HG03520 (cell line): ENCODE measurements around the gene ZC2HC1B.
"Not testable (repeated sequence)": the region's sequence is repeated elsewhere in the genome, so short reads cannot be mapped to it uniquely, and the experiment has no call there.

Experiments used
- ATAC-seq: cut with Tn5 transposase; IDR thresholded peaks from one replicate; pipeline ENCODE4 v1.9.1; 2021; ENCODE audit warnings: mild to moderate bottlenecking, moderate library complexity; ENCODE audit not compliant: unreplicated experiment

ZC2HC1B gene, protein sequence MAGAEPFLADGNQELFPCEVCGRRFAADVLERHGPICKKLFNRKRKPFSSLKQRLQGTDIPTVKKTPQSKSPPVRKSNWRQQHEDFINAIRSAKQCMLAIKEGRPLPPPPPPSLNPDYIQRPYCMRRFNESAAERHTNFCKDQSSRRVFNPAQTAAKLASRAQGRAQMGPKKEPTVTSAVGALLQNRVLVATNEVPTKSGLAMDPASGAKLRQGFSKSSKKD

GRCh38 chr6:143864234-143864633 is at the start of gene ZC2HC1B:
Gene ZC2HC1B, plus strand, starts transcription at chr6:143864474. Its CDS starts 66 bp downstream, at chr6:143864540.
- ATAC-seq = no peak

GRCh38 chr6:143817621-143818020 is 46.7 kb upstream of the ZC2HC1B start:
- no peak for ATAC-seq

- ATAC-seq = no peak
Observed at GRCh38 chr6:143821359-143821758, 42.9 kb upstream of the ZC2HC1B start.

DNA sequence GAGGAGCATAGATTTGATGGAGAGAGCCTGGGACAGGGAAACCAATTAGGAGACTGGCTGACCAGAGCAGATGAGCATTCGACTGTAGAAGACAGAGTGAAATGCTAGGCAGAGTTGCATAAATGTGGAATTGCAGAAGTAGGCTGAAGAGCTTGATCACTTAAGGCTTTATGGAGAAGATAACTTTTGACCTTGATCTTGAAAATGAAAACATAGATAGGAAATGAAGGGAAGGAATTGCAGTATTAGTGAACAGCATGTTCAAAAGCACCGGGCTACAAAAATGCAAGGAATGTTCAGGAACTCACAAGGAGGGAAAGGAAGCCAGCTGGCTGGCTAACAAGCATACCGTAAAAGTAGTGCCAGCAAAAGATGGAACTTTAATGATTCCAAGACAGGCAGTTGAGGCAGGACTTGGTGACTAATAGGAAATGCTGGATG is 41.7 kb upstream of the ZC2HC1B start:
- ATAC-seq = no peak

DNA sequence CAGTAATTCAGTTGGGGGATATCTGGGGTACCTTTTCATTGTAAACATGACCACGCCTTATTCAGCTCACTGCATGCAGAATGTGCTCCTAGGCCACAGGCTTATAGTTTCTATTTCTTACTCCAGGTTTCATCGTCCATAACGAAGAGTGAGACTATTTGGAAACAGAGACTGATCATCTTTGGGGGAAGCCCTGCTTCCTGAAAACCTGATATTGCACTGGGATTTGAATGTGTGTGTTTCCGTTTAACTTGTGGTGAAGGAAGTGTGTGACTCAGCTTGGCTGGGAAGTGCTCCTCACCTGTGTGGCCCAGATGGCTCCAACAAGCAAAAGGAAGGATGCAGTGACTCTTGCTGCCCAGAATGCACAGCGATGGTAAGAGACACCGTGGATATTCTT is 40.7 kb upstream of the ZC2HC1B start:
- no peak for ATAC-seq

DNA sequence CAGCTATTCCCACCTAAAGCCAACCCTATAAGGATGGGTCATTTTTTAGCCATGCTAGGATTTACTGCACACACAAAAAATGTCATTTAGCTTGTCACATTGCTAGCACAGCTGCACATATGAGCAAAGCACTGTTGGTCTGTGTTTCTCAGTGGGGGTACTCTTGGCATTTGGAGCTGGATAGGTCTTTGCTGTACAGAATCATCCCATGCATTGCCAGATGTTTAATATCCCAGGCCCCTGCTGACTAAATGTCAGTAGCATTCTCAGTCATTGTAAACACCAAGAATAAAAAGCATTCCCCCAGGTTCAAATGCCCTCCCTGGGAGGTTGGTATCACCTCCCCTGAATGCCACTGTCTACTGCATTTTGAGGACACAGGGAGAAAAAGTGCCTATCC is 35.7 kb upstream of the ZC2HC1B start:
- ATAC-seq = no peak

- no peak for ATAC-seq
Observed at GRCh38 chr6:143836150-143836549, 28.1 kb upstream of the ZC2HC1B start.

- no peak for ATAC-seq
Observed at GRCh38 chr6:143838395-143838794, 25.9 kb upstream of the ZC2HC1B start.

GRCh38 chr6:143839196-143839595 is 25.1 kb upstream of the ZC2HC1B start:
- no peak for ATAC-seq

GRCh38 chr6:143840595-143841265 is 23.5 kb upstream of the ZC2HC1B start:
- no peak for ATAC-seq

DNA sequence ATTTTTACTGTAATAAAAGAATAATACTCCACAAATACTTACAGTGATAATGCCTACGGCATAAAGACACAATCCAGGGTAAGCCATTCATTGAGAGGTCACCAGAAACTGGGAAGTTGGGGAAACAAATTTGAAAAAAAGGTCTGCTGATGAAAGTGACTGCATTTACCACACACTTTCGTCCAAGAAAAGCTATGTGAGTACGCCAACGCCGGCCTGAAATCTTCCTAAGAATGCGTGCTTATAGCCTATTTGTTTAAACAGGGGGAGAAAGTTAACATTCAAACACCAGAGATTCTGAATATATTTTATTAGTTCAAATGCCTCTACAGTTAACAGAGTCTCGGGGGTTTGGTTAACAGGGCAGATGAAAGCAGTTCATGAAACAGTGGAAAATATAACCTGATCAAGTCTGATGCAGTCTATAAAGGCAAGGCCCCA is 21.8 kb upstream of the ZC2HC1B start:
- no peak for ATAC-seq

DNA sequence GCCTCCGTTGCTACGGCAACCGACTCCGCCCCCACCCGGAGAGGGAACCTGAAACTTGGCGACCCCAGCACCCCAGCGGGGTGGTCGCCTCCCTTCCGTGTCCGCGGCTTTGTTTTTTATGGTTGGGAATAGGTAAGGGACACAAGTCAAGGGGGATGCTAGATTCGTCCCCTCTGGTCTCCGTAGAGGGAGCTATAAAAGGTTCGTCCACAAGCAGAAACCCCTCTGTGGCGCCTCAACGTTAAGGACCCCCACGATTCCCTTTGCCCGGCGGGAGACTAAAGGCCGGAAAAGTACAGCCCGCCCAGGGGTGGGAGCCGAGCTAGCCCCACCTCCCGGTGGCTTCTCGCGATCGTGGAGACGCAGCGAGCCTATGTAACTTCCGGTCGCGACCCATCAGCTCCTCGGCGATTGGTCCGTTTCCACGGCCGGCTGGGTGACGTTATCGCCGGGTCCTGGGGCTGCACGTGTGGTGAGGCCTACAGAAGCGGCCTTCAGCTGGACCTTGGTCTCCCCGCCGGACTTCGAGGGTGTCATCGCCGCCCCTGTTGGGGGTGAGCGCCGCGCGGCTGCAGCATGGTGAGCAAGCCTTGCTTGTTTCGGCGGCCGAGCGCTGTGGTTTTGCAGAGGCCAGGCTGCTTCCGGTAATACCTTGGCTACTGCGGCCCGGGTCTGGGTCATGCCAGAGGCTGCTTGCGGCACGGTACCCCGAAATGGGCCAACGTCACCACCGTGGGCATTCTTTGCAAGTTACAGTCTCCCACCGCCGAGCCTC is 21.2 kb upstream of the ZC2HC1B start, which contains the start of gene LTV1:
TSS of gene LTV1 (plus strand) at position 437 of the 775 bp plus-strand sequence. CDS start at position 577, 140 bp downstream.
- peak; percentile 99 for ATAC-seq

GRCh38 chr6:143843677-143843999 is 20.6 kb upstream of the ZC2HC1B start:
- peak; percentile 1 for ATAC-seq

DNA sequence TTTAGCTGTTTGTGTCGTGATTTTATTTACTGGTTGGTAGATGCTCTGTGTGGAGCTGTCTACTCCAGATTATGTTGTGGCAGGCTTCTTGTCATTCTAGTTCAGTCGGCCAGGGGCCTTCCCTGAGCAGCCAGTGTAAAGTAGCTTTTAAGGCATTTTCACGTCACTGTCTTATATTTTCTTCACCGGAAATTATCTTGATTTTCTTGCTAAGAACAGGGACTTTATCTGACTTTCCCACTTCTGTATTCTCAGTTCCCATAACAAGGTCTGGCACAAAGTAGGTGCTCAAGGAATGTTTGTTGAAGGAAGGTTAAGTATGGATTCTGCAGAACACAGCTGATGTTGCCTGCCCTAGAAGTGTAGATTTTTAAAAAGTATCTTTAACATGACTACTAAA is 20.3 kb upstream of the ZC2HC1B start:
- no peak for ATAC-seq

DNA sequence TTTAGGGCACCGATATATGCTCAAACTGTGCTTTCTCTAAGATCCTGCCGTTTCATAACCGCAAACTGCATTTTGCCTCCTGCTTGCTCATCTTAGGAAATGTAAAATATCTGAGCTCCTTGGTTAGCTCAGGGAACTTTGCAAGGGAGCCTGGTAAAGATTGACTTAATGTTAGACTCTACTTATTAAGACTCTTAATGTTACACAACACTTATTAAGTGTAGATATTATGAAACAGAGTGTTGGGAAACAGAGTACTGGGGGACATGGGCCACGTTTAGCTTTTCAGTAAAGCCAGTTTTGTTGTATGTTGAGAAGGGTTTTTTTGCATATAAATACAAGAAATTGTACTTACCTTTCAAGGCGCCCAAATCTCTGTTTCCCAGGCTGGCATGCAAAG is 19.2 kb upstream of the ZC2HC1B start:
- ATAC-seq = no peak

DNA sequence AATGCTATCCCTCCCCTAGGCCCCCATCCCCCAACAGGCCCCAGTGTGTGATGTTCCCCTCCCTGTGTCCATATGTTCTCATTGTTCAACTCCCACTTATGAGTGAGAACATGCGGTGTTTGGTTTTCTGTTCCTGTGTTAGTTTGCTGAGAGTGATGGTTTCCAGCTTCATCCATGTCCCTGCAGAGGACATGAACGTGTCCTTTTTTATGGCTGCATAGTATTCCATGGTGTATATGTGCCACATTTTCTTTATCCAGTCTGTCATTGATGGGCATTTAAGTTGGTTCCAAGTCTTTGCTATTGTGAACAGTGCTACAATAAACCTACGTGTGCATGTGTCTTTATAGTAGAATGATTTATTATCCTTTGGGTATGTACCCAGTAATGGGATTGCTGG is 12.6 kb upstream of the ZC2HC1B start:
- not testable (repeated sequence) for ATAC-seq

DNA sequence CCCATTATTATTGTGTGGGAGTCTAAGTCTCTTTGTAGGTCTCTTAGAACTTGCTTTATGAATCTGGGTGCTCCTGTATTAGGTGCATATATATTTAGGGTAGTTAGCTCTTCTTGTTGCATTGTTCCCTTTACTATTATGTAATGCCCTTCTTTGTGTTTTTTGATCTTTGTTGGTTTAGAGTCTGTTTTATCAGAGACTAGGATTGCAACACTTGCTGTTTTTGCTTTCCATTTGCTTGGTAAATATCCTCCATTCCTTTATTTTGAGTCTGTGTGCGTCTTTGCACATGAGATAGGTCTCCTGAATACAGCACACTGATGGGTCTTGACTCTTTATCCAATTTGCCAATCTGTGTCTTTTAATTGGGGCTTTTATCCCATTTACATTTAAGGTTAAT is 9.2 kb upstream of the ZC2HC1B start:
- not testable (repeated sequence) for ATAC-seq

DNA sequence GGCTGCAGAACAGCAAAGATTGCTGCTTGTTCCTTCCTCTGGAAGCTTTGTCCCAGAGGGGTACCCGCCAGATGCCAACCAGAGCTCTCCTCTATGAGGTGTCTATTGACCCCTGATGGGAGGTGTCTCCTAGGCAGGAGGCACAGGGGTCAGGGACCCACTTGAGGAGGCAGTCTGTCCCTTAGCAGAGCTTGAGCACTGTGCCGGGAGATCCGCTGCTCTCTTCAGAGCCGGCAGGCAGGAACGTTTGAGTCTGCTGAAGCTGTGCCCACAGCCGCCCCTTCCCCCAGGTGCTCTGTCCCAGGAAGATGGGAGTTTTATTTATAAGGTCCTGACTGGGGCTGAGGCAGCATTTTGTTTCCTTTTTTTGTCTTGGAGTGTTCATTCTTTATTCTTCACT is 7.5 kb upstream of the ZC2HC1B start:
- not testable (repeated sequence) for ATAC-seq

DNA sequence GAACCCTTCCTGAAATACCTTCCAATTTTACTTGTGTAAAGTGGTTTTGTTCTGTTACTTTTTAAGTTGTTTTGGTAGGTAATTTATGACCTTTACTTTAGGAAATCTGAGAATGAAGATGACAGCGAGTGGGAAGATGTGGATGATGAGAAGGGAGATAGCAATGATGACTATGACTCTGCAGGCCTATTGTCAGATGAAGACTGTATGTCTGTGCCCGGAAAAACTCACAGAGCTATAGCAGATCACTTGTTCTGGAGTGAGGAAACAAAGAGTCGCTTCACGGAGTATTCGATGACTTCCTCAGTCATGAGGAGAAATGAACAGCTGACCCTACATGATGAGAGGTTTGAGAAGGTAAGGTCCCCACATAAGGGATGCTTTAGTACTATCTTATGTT is 6.6 kb upstream of the ZC2HC1B start:
- no peak for ATAC-seq

DNA sequence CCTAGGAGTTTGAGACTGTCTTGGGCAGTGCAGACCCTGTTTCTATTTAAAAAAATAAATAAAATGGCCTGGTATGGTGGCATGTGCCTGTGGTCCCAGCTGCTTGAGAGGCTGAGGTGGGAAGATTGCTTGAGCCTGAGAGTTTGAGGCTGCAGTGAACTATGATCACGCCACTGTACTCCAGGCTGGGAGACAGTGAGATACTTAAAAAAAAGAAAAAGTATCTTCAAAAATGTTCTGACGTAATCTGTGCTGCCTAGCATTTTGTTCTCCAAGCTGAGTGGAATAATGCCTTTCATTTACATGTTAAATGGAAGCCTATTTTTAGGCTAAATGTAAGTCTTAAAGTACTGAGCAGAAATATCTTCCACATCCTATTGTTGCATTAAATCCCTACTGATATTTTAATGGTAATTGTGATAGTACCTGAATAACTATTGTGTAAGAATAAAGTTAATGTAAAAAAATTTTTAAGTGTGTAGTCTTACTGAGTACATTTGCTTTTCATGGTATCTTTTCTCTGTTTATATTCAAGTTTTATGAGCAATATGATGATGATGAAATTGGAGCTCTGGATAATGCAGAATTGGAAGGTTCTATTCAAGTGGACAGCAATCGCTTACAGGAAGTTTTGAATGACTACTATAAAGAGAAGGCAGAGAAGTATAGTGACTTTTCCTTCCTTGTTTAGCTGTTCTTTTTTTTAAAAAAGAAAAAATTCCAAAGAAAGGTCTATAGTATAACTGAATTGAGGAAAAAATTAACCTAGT is 4.2 kb upstream of the ZC2HC1B start:
- ATAC-seq = no peak

DNA sequence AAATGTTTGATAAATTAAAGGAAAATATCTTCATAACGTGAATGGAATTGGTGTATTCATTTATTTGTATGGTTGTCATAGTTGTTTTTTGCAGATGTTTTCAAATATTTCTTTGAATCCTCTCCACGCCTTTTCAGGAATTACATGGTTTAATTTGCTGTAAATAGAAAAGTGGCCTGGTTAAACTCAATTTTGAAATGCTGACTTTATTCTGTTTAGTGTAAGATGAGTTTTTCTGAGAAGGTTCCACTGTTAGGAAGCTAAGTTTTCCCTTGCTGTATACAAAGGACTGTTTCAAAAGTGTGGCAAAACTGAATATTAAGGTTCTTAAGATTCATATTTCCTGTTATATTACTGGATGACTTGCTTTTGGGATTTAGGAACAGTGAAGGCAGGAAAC is 503 bp upstream of the ZC2HC1B start:
- no peak for ATAC-seq
